T1000 (cell line): ENCODE results near the gene HPSE2.
"Not testable (repeated sequence)": the region's sequence is repeated elsewhere in the genome, so short reads cannot be mapped to it uniquely, and the experiment has no call there.

ENCODE experiments used
- DNase-seq: peaks from one replicate; lab custom pipeline; 2025; ENCODE audit warnings: mixed read lengths; lab: John Stamatoyannopoulos, UW

Gene HPSE2

DNA sequence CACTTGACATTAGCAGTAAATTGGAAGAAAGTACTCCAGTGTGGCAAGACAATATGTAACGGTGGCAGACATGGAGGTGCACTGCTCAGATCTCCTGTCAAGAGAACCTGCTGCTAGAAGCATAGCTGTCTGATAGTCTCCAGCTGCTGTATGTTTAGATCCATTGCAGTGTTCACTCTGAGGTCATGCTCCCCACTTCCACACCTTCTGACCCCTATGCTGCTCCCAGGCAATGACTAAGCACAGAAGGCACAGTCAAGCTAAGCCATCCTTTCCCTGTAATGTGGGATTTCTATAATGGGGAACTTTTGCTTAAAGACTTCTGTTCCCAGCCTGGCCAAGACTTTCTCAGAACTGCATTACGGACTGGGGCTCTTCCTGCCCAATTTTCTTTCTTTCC lies 315.8 kb downstream of the HPSE2 start:
- DNase-seq, result peak; percentile 14

DNA sequence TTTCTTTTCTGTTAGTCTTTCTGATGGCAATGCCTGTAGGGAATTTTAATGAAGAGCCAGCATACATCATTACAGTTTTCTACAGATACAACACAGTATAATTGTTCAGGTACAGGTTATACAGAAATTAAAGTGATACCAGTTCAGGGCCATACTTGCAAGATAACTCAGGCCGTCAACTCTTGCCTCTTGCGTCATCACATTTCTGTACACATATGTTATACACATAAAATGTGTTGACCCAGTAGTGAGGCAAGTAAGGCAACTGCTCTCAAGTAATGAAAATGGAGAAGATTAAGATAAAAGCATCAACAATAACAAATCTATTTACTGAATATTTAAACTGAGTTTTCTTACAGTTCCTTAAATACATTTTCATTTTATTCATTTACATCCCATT lies 317.8 kb downstream of the HPSE2 start:
- no peak for DNase-seq

DNA sequence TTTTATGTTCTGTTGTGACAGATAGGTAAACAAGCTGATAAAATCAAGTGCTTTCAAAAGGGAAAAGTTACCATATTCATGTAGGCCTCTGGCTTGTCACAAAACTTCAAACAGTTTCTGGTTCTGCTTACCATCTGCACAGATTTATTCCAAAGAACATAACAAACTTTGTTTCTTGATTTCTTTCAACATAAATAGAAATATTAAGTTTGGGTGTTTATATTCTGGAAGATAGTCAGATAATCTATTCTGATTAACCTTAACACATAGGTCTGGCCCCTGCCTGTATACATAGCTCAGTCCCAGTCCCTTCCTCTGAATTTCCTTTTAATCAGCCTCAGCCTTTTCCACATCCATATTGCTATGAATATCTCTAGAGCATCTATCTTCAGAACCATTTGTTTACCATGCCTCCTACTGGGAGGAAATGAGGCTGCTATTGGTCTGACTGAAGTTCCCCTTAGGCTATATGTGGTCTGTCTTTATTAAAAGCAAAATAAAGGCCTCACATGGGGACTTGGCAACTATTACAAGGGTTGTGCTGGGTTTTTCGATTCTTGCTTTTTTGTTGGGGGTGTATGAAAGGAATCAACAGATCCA lies 319.0 kb downstream of the HPSE2 start:
- no peak for DNase-seq

DNA sequence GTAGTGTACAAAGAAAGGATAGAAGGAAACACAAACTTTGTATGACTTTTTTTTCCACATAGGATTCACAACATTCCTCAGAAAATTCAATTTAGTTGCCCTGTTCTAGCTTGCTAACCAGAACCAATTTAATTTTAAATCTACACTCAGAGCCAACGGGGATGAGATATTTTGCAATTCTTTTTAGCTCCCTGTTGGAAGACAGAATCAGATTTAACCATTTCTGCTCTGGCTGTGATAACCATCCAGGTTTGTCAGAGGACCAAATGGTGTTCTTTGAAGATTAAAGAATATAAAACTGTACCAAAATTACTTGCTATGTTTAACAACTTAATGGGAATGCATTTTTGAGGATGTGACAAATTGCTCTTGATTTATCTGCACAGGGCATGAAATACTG lies 319.7 kb downstream of the HPSE2 start:
- no peak for DNase-seq

DNA sequence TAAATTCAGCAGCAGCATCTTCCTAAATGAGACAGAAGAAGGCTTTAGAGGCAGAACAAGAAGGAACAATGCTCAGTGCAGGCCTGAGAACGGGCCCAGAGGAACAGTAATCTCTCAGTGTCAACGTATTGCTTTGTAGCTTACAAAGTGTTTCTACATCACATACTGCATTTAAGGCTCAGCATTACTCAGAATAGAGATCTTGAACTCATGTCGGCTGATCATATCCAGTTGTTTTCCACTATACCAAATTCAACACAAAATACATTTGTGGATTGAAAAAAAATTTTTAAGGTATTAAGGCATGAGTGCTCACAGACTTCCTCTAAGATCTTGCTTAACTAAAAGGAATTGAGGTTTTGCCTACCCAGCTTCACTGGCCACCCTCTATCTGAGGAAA lies 325.1 kb downstream of the HPSE2 start:
- no peak for DNase-seq

DNA sequence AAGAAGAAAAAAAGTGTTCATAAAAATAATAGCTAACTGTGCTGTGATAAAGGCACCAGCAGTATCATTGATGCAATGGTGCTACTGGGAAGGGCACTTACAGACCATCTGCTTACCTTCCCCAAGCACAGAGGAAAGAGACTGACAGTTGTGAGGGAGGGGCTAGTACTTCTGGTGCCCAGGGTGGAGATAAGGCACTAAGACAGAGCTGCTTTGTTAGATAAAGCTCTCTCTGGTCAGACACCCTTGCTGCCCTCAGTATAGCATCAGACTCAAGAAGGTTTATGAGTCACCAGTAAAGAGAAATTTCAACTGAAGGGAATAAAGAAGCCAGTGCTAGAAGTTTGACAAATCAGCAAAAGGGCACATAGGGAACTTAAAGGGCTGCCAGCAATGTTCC lies 325.6 kb downstream of the HPSE2 start:
- DNase-seq, result no peak

DNA sequence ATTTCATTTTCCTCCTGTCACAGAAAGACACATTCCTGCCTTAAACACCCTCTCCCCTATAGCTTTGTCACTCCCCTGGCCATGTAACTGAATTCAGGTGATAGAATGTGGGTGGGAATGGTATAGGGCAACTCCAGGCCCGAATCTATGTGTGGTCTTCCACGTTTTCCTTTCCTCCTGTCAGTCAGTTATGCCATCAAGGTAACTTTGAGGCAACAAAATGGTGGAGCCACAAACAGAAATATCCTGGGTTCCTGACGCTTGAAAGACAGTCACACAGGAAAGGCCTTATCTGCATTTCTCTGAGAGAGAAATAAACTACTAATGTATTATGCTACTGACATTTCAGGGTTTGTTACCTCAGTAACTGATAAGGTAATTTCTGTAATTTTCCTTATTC lies 326.8 kb downstream of the HPSE2 start:
- DNase-seq, result no peak

DNA sequence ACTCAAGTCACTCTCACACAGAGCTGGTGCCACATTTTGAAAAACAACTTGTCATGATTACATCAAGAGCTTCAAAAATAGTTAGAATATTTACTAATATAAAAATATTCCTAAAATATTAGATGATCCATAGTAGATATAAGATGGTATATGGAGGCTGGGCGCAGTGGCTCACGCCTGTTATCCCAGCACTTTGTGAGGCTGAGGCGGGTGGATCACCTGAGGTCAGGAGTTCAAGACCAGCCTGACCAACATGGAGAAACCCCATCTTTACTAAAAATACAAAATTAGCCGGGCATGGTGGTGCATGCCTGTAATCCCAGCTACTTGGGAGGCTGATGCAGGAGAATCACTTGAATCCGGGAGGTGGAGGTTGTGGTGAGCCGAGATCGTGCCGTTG lies 327.4 kb downstream of the HPSE2 start:
- DNase-seq, result not testable (repeated sequence)

DNA sequence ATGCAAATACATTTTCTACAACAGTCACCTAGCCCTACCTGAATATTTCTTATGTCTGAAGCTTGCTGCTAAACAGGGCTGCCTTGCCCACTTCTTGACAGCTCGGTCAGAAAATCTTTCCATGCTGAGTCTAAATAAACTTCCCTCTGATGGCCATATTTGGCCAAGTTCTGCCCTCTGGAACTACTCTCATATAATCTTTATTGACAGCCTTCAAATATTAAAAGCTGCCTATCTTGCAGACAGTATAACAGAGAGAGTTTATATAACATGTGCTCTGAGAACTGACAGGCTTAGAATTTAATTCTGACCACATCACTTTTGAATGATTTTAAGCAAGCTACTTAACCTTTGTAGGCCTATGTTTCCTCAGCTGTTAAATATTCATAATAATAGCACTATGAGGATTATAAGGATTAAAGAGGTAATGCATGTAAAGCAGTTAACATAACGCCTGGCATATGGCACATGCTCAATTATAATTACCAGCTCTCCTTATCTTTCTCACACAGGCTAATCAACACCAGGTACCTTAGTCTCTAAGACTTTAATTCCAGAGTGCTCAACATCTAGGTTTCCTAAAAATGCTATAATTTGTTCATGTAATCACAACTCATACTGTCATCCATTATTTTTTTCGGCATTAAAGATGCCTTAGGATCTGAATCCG lies 334.1 kb downstream of the HPSE2 start:
- DNase-seq, result no peak

DNA sequence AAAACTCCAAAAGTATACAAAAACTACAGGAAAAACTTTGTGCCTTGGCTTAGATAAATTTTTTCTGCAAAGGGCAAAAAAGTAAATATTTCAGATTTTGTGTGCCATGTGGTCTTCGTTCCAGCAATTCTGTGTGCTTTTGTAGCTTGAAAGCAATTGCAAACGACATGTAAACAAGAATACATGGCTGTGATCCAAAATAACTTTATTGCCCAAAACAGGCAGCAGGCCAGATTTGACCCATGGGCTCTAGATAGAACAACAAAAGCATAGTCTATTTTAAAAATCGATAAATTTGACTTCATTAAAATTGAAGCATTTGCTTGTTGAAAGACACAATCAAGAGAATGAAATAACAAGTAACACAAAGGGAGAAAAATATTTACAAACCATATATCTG lies 336.6 kb downstream of the HPSE2 start:
- DNase-seq, result no peak

DNA sequence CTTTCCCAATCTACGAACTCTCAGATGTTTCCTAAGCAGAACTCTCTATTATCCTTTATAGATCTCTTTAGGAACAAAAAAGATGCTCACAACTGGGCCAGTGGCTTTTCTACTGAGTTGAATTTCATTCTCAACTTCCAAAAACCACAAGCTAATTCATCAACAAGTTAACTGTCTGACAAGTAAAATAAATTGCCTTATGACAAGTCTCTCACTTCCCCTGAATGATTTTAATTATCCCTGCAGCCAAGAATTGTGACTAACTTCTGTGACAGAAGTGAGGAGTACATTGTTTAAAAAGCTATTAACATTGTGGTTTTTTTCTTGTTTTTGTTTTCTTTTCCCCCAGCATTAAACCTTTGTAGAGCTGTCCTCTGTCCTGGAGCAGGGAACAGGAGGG lies 343.1 kb downstream of the HPSE2 start:
- DNase-seq, result no peak

DNA sequence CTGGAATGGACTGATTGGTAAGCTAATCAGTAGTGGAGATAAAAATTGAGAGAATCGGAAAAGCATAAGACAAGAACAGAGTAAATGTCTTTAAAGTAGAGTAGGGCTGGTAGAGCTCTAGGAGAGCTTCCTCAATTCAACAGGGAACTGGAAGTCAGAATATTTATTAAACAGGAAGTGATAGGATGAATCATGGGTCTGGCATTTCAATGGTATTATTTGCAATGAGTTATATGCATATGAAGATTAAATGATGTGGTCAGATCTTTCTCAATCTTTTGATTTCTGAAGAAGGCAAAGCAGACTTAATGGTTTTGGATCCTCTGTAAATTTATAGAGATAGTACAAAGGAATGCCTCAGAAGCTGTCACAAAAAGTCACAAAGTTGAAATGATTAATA lies 349.0 kb downstream of the HPSE2 start:
- no peak for DNase-seq

DNA sequence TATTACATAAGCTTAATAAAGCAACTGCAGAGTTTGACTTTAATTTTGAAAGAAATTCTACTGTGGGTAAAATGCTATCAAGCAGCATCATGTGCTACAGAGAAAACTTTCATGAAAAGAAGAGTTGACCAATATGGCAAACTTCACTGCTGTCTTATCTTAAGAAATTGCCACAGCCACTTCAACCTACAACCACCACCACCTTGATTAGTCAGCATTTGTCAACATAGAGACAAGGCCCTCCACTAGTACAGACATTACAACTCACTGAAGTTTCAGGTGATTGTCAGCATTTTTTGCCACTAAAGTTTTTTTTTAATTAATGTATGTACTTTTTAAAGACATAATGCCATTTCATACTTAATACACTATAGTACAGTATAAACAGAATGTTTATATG lies 350.3 kb downstream of the HPSE2 start:
- DNase-seq, result no peak

DNA sequence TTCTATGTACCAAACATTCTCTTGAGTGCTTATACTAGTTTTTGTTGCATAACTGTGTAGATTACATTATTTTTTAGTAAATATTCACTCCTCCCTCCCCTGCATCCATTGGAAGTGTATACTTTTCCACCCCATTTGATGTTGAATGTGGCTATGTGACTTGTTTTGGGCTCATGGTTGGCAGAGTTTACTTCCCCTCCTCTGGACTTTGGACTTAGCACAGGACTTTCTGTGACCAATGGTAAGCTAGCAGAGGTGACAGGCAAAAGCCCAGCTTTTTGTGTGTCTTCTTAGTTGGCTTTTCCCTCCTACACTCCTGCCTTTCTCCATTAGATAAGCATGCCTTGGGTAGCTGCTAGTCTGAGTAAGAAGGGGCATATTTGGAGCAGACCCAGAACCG lies 353.9 kb downstream of the HPSE2 start:
- no peak for DNase-seq

DNA sequence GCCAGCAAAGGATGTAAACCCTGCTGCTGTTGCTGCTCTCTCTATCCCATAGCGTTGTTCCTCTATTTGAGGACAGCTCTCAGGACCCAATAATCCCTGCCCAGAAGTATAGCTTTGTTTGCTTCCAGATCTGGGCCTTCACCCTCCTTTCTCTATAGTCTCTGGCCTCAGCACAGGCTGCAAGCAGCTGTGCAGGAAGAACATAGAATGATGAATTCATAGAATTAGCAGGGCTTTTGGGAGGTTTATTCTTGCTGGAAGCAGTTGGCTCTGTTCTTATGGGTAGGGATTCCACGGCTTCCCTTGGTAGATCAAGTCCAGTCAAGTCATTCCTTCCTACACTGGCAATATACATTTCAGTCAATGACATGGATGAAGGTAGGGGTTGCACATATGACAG lies 354.7 kb downstream of the HPSE2 start:
- no peak for DNase-seq

DNA sequence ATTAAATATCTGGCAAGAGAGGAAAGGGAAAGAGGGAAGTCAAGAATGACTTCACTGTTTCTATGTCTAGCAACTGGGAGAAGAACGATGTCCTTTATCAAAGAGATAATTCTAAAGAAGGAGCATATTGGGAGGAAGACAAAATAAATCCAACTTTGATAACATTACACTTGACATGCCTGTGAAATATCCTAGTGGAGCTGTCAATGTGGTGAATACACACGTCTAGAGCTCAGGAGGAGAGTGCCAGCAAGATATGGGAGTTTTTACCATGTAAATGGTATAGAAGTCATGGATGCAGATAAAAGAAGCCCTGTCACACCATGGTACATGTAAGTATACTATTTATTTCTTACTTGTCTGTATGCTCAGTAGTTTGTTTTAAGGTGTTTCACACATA lies 356.7 kb downstream of the HPSE2 start:
- DNase-seq, result no peak

DNA sequence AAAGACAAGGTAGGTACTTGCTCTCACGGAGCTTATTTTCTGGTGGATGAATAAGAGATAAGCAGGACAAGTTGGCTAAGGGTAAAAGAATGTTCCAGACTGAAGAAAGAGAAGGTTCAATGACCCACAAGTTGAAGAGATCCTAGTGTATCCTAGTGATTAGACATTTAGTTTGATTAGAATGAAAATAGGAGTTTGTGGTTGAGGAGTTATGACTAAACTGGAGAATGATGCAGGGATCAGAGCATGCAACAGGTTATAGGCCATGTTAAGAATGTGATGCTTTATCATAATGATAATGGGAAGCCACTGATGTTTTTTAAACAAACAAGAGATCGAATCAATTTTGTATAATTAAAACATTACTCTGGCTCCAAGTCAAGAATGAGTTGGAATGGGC lies 357.2 kb downstream of the HPSE2 start:
- DNase-seq, result no peak

DNA sequence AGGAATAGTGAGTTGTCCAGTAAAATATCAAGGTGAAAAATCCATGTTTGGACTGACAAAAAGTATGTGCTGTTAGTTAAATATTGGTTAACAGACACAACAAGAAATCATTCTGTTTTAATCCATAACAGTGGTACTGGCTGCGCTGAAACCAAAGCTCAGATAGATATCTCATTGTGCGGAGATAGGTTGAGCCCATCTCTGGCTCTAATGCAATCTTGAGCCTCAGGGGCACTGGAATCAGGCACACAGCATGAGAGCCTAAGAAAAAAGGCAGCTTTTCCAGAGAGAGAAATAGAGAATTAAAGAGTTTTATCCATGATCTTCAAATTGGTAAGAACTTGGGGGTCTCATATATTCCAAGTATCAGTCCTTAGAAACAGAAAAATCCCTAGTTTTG lies 373.7 kb downstream of the HPSE2 start:
- no peak for DNase-seq

DNA sequence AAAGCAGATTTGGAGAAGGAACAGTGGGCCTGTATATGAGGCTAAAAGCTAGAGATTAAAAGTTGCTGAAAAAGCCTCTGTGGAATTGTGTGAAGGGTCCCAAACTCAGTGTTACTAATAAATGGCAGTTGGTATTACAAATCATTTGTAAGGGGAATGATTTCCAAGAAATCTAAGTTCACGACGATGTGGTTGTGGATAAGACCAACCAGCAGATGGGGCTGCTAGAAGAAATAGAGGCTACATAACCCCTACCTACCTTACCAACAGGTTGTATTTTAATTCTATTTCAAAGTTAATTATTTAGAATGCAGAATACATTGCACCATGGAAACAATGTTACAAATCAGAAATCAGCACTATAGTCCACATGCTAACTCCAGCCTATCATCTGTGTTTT lies 377.1 kb downstream of the HPSE2 start:
- DNase-seq, result no peak

DNA sequence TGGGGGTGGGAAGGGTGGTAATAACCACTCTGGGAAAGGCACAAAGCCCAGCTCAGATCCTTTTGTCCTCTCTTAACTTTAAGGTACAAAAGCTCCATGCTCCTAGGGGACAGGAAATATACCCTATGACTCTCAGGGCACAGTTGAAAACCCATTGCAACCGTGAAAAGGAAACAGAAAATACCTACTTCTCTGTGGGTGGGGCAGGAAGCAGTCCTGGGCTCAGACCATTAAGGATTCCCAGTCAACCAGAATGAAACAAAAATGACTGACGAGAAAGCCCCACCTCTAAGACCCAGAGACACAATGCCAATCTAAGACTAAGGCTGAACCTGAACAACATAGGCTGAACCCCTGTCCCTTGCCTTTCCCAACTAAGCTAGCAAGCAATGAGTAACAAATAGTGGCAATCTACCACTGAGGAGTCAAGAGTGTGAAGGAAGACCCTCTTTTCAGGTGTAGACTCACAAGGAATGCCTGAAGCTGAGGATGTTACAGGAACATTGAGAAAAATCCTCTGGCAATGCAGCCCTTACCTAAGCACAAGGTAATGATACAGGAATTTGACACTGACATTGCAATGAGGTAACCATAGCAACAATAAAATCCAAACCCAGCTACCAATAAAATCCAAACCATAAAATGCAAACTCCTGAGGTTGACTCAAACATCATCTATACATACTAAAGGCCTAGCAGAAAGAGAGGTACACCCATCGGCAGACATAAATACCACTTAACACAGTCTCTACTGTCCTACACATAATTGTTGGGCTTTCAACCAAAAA lies 380.1 kb downstream of the HPSE2 start:
- DNase-seq, result no peak

DNA sequence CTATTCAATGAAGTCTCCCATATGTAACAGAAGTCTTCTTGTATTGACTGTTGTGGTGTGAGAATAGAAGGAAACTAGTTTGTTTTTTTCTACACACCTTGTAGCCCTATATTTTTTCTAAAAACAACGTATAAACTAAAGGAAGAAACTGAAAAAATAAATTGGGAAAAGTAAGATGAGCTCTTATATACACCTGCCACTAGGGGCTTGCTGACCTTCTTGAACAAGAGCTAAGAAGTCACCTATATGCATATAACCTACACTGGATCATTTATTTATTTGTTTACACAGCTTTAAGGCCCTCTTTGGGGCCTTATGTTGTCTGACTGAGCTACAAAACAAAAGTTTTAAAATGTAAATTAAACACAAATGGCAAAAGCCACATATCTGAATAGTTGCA lies 383.0 kb downstream of the HPSE2 start:
- DNase-seq, result no peak

DNA sequence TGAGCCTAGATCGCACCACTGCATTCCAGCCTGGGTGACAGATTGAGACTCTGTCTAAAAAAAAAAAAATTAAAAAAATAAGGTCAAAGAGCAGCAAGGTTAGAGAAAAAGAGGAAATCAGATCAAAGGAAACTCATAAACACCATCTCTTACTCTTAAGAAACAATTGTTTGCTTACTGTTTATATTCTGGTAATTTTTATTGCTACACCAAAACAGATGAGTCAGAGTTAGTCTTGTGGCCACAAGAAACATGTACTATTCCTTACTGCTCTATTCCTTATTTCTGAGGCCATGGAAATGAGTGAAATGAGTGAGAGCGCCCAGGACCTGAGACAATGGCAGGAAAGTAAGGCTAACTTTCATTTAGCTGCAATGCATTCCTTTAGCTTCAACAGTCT lies 387.3 kb downstream of the HPSE2 start:
- DNase-seq, result no peak

DNA sequence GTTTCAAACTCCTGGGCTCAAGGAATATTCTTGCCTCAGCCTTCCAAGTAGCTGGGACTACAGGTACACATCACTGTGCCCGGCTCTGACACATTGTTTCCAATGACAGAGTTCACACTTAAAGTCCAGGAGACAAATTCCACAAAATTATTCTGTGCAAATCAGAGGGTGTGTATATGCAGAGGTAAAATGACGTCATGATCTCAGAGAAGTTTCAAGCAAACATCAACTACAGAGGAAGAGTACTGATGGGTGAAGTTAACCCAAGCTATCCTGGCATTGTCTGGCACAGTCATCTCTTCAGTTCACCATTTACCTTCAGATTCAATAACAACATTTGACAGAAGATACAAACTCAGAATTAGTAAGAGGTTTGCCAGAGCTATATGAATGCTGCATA lies 388.9 kb downstream of the HPSE2 start:
- no peak for DNase-seq

DNA sequence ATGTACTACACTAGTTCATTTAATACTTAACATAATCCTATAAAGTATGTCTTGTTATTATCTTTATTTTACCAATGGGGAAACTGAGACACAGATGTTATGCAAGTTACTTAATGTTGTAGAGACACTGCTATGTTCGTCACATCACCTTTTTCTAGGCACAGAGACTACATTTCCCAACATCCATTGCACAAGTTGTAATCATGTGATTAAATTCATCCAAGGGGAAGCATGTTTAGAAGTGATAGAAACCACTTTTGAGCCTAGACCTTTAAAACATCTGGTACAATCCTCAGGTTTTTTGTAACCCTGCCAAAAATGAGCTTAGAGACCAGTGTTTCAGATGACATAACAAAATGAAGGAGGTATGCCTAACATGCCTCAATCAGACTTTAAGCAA lies 402.1 kb downstream of the HPSE2 start:
- DNase-seq, result no peak
